Endothelial cell of umbilical vein (primary cell): ENCODE results near the gene CEP162. TPM values are rescaled to one million over a fixed set of nuclear protein-coding genes. Genes with fewer than 3 reads are reported as not detected.
"Not testable (repeated sequence)": the region's sequence is repeated elsewhere in the genome, so short reads cannot be mapped to it uniquely, and the experiment has no call there.

Source experiments
- BruUV-seq: library from RNA; stranded (reverse); fragments of 400-500 nt; replicated peaks from 2 replicates; lab custom pipeline; 2021; lab: Mats Ljungman, UMichigan
- CTCF ChIA-PET: fragments of 300-600, 350-600 bp; sonication (Branson Sonifier 250); formaldehyde crosslinking; loops from one replicate; lab custom pipeline; 2021; ENCODE audit warnings: antibody characterized with exemption, inconsistent platforms; lab: Charles Lee
- POLR2A ChIA-PET: fragments of 300-600, 350-600 bp; sonication (Branson Sonifier 250); formaldehyde crosslinking; loops from one replicate; lab custom pipeline; 2021; ENCODE audit warnings: antibody characterized with exemption, inconsistent platforms; lab: Charles Lee
- DNase-seq: peaks from one replicate; pipeline ENCODE4 v3.0.0-alpha.2; 2011; ENCODE audit warnings: low read depth, low spot score
- FAIRE-seq: peaks from 2 replicates; lab custom pipeline; 2011; peaks lifted over from hg19 to GRCh38; lab: Jason Lieb, UNC
- H2AFZ ChIP-seq: 2 replicates; pipeline ENCODE4 v1.6.0; 2012; ENCODE audit warnings: low read depth, low read length, control low read depth, inconsistent platforms
- H3K27ac ChIP-seq: 2 replicates; pipeline ENCODE4 v1.5.1; 2011; ENCODE audit warnings: low read depth, mild to moderate bottlenecking, control low read depth, low read length, moderate library complexity; ENCODE audit not compliant: insufficient read depth
- H3K27me3 ChIP-seq, 2 experiments: 2 replicates each; pipeline versions ENCODE4 v1.6.0 to v1.6.1; 2011; ENCODE audit warnings: low read length in 2 of 2, mixed read lengths in 1 of 2; ENCODE audit not compliant: control insufficient read depth in 2 of 2, insufficient read depth in 2 of 2
- H3K36me3 ChIP-seq, 2 experiments: 2 replicates in 1 of 2; 3 replicates in 1 of 2; pipeline ENCODE4 v1.5.1; 2011; ENCODE audit warnings: low read length in 2 of 2, mild to moderate bottlenecking in 1 of 2, moderate library complexity in 1 of 2; ENCODE audit not compliant: control insufficient read depth in 2 of 2, insufficient read depth in 2 of 2; ENCODE audit errors: extremely low read depth in 1 of 2
- H3K4me1 ChIP-seq: 3 replicates; pipeline ENCODE4 v1.5.1; 2011; ENCODE audit warnings: mild to moderate bottlenecking, low read length; ENCODE audit not compliant: control insufficient read depth, insufficient read depth; ENCODE audit errors: extremely low read depth
- H3K4me2 ChIP-seq: 2 replicates; pipeline ENCODE4 v1.6.1; 2011; ENCODE audit warnings: low read length, control low read depth, mixed read lengths; ENCODE audit not compliant: insufficient read depth
- H3K4me3 ChIP-seq, 3 experiments: fragments of 200-600 bp in 1 of 3; sonication (generic), shearing (Covaris generic) in 1 of 3; replicated peaks in 1 of 3; 2 replicates each; pipeline ENCODE4 v1.5.1; 2011 to 2016; ENCODE audit warnings: control low read depth in 3 of 3, low read length in 3 of 3, mild to moderate bottlenecking in 2 of 3, inconsistent platforms in 1 of 3, low read depth in 1 of 3, moderate library complexity in 1 of 3; ENCODE audit not compliant: insufficient read depth in 1 of 3
- H3K79me2 ChIP-seq: 2 replicates; pipeline ENCODE4 v1.6.0; 2012; ENCODE audit warnings: low read length, inconsistent platforms; ENCODE audit not compliant: control insufficient read depth, insufficient read depth
- H3K9ac ChIP-seq: replicated peaks from 2 replicates; pipeline ENCODE3; 2011; ENCODE audit warnings: low read length, control low read depth; ENCODE audit not compliant: insufficient read depth; ENCODE audit errors: extremely low read depth
- H3K9me1 ChIP-seq: replicated peaks from 3 replicates; pipeline ENCODE4 v1.6.0; 2011; ENCODE audit warnings: mild to moderate bottlenecking, low read length; ENCODE audit not compliant: control insufficient read depth, insufficient read depth; ENCODE audit errors: extremely low read depth
- H3K9me3 ChIP-seq: replicated peaks from 2 replicates; pipeline ENCODE4 v1.5.1; 2012; ENCODE audit warnings: low read length, inconsistent platforms; ENCODE audit not compliant: control insufficient read depth, insufficient read depth
- H4K20me1 ChIP-seq: replicated peaks from 2 replicates; pipeline ENCODE3; 2011; ENCODE audit warnings: mild to moderate bottlenecking, low read length; ENCODE audit not compliant: control insufficient read depth, insufficient read depth; ENCODE audit errors: extremely low read depth
- CTCF ChIP-seq, 2 donors: IDR thresholded peaks; 1 replicate in 1 of 2; 2 replicates in 1 of 2; pipeline ENCODE4 v1.5.1; 2011; ENCODE audit warnings: low read length in 2 of 2, mild to moderate bottlenecking in 2 of 2, moderate library complexity in 2 of 2, control low read depth in 1 of 2, inconsistent platforms in 1 of 2, low read depth in 1 of 2; ENCODE audit not compliant: insufficient read depth in 1 of 2; ENCODE audit errors: extremely low read depth in 1 of 2
- EZH2 ChIP-seq: IDR thresholded peaks from 2 replicates; pipeline ENCODE4 v1.6.1; 2012; ENCODE audit warnings: borderline replicate concordance, low read depth, mild to moderate bottlenecking, moderate library complexity, low read length, inconsistent platforms; ENCODE audit not compliant: severe bottlenecking
- FOS ChIP-seq: IDR thresholded peaks from 2 replicates; pipeline ENCODE4 v1.6.1; 2011; ENCODE audit warnings: mild to moderate bottlenecking, low read length, moderate library complexity, borderline replicate concordance; ENCODE audit not compliant: insufficient read depth
- GATA2 ChIP-seq: IDR thresholded peaks from 2 replicates; pipeline ENCODE4 v1.7.0; 2011; ENCODE audit warnings: low read depth, mild to moderate bottlenecking, moderate library complexity, mixed read lengths, low read length; ENCODE audit not compliant: insufficient read length, insufficient read depth
- JUN ChIP-seq: IDR thresholded peaks from 2 replicates; pipeline ENCODE4 v1.6.1; 2011; ENCODE audit warnings: borderline replicate concordance, low read depth; ENCODE audit not compliant: insufficient read length, insufficient read depth
- MAX ChIP-seq: IDR thresholded peaks from 2 replicates; pipeline ENCODE4 v1.6.1; 2011; ENCODE audit not compliant: insufficient read depth, insufficient read length
- MYC ChIP-seq: IDR thresholded peaks from one replicate; pipeline ENCODE4 v1.6.1; 2011; ENCODE audit warnings: mild to moderate bottlenecking, low read depth, low read length
- POLR2A ChIP-seq: IDR thresholded peaks from 2 replicates; pipeline ENCODE4 v1.6.1; 2012; ENCODE audit warnings: low read depth, mild to moderate bottlenecking, control low read depth, low read length
- POLR2AphosphoS5 ChIP-seq: IDR thresholded peaks from 2 replicates; pipeline ENCODE4 v1.6.1; 2012; ENCODE audit warnings: low read depth, mild to moderate bottlenecking, control low read depth, low read length, moderate library complexity; ENCODE audit not compliant: insufficient read depth
- dilution Hi-C: fragments of 300-500 bp; cut with MboI; formaldehyde crosslinking; loops from one replicate; pipeline ENCODE4 v1.15.0; 2019; ENCODE audit warnings: low sequenced_read_pairs; ENCODE audit not compliant: extremely low pct_ligation_motif_present
- intact Hi-C: fragments of 100-400 bp; cut with micrococcal nuclease; formaldehyde crosslinking; loops from one replicate; pipeline ENCODE4 v1.10.0; 2022
- polyA plus RNA-seq, 4 experiments: library from polyadenylated mRNA; depleted of rRNA in 3 of 4; stranded (reverse) in 3 of 4; unstranded in 1 of 4; fragments of >200 nt; gene quantifications; 2 replicates each; pipeline versions ENCODE4 v1.2.1 to v1.2.3, GENCODE V29; 2011 to 2012; ENCODE audit warnings: missing spikeins in 1 of 4
- total RNA-seq: library from RNA; stranded (reverse); gene quantifications from 2 replicates; pipeline ENCODE4 v1.2.3, GENCODE V29; 2021

CEP162 gene
- total and polyA plus RNA-seq, 2 donors (not counting 3 experiments of a cell fraction or from before 2014, with no cell fraction given) = 0.79 to 10.8 TPM

GRCh38 chr6:84224251-84224650 lies 3.2 kb downstream of the CEP162 start:
- no peak overlapping the region for H2AFZ ChIP-seq
- no peak overlapping the region for H3K27ac ChIP-seq
- BruUV-seq = no TSS peak
- H3K9ac ChIP-seq = no peak overlapping the region
- no peak overlapping the region for H3K4me2 ChIP-seq
- H3K9me1 ChIP-seq = no peaks in the 10 kb centered on the region
- H3K9me3 ChIP-seq = no peaks in the 10 kb centered on the region
- H3K27me3 ChIP-seq = peaks cover 1 to 2% of the 10 kb centered on the region in 2 experiments
- CTCF ChIA-PET = interaction anchor here (1.2 kb wide), 1 partner anchor 609 kb away, joined by 3 read pairs; no protein-coding TSS in a partner anchor
- TF ChIP-seq MYC = no peak
- TF ChIP-seq MAX = no peak
- no peak for TF ChIP-seq CTCF (IDR thresholded peaks at IDR 0.05; ENCODE audit: extremely low read depth in 1 of 2, insufficient read depth in 1 of 2, low read depth in 1 of 2, low read length in 2 of 2)
- TF ChIP-seq POLR2A = no peak
- TF ChIP-seq GATA2 = no peak
- TF ChIP-seq EZH2 = no peak
- TF ChIP-seq JUN = no peak
- no peak for TF ChIP-seq POLR2AphosphoS5
- no peak for TF ChIP-seq FOS
- no peaks in the 10 kb centered on the region for H3K36me3 ChIP-seq
- dilution Hi-C loops = no loop called here
- intact Hi-C loops = no loop called here
- H3K79me2 ChIP-seq = no peaks in the 10 kb centered on the region
- no peak for DNase-seq
- H4K20me1 ChIP-seq = no peaks in the 10 kb centered on the region
- POLR2A ChIA-PET = no interaction called here
- H3K4me3 ChIP-seq = no peak overlapping the region
- no peak for FAIRE-seq
- H3K4me1 ChIP-seq = peaks cover 7% of the 10 kb centered on the region

- FAIRE-seq, dilution Hi-C loops, POLR2A ChIA-PET, H2AFZ ChIP-seq, H3K27me3 ChIP-seq, H3K27ac ChIP-seq, H3K79me2 ChIP-seq, H3K36me3 ChIP-seq, H3K9me3 ChIP-seq, H3K4me1 ChIP-seq, DNase-seq, H3K4me3 ChIP-seq, H3K9ac ChIP-seq, H4K20me1 ChIP-seq, H3K9me1 ChIP-seq, BruUV-seq, intact Hi-C loops, H3K4me2 ChIP-seq: not testable (repeated sequence)
- CTCF ChIA-PET = interaction anchor here (1.2 kb wide), 1 partner anchor 608 kb away, joined by 3 read pairs; no protein-coding TSS in a partner anchor
These were observed 3.8 kb downstream of the CEP162 start for GRCh38 chr6:84223608-84224007.
